HepG2 (cell line): ENCODE results near the gene KIAA0825. TPM values are rescaled to one million over a fixed set of nuclear protein-coding genes. Genes with fewer than 3 reads are reported as not detected.

Experiments used
- ATAC-seq: fragments of 200-7000 bp; cut with Tn5 transposase; 3 replicates; pipeline ENCODE4 v1.9.1; 2020; ENCODE audit warnings: mild to moderate bottlenecking, moderate library complexity
- BruUV-seq: library from RNA; stranded (reverse); fragments of 400-500 nt; replicated peaks from 2 replicates; lab custom pipeline; 2021; lab: Mats Ljungman, UMichigan
- CTCF ChIA-PET: fragments of 300-600 bp; formaldehyde crosslinking; extraction: SDS; loops from one replicate; lab custom pipeline; 2021; ENCODE audit warnings: low total read pairs, inconsistent platforms, low intra/inter-chr PET ratio; lab: Yijun Ruan, JAX
- POLR2A ChIA-PET: fragments of 350-600 bp; sonication (Branson Sonifier 250); formaldehyde crosslinking; loops from one replicate; lab custom pipeline; 2020; ENCODE audit warnings: antibody characterized with exemption, inconsistent platforms; lab: Yijun Ruan, JAX
- DNase-seq: peaks from one replicate; pipeline ENCODE4 v3.0.0-alpha.2; 2015; ENCODE audit warnings: low spot score
- FAIRE-seq: peaks from 3 replicates; lab custom pipeline; 2011; peaks lifted over from hg19 to GRCh38; lab: Jason Lieb, UNC
- H2AFZ ChIP-seq: one replicate; pipeline ENCODE4 v1.6.1; 2011; ENCODE audit warnings: low read length, inconsistent platforms
- H3K27ac ChIP-seq: fragments of 300-600 bp; 3 replicates; pipeline ENCODE4 v1.8.0; 2011; ENCODE audit warnings: mixed run types, mild to moderate bottlenecking, mixed read lengths, low read length, inconsistent platforms; ENCODE audit not compliant: insufficient read depth; ENCODE audit errors: extremely low read length
- H3K27me3 ChIP-seq, 2 experiments: fragments of 200-600 bp in 1 of 2; 2 replicates in 1 of 2; 3 replicates in 1 of 2; pipeline versions ENCODE4 v1.6.0 to v1.8.0; 2011; ENCODE audit warnings: low read length in 2 of 2, mild to moderate bottlenecking in 2 of 2, moderate library complexity in 2 of 2, inconsistent platforms in 1 of 2; ENCODE audit not compliant: insufficient read depth in 2 of 2, control insufficient read depth in 1 of 2
- H3K36me3 ChIP-seq, 2 experiments: fragments of 200-600 bp in 1 of 2; replicated peaks in 1 of 2; 2 replicates in 1 of 2; 3 replicates in 1 of 2; pipeline versions ENCODE4 v1.5.1 to v1.8.0; 2011; ENCODE audit warnings: low read length in 2 of 2, inconsistent platforms in 1 of 2; ENCODE audit not compliant: insufficient read depth in 2 of 2, control insufficient read depth in 1 of 2
- H3K4me1 ChIP-seq: 2 replicates; pipeline ENCODE4 v1.5.1; 2012; ENCODE audit warnings: low read length, inconsistent platforms; ENCODE audit not compliant: insufficient read depth
- H3K4me2 ChIP-seq: 2 replicates; pipeline ENCODE4 v1.6.0; 2011; ENCODE audit warnings: low read depth, low read length, inconsistent platforms
- H3K4me3 ChIP-seq, 3 experiments: fragments of 200-600 bp in 1 of 3; sonication (generic), shearing (Covaris generic) in 1 of 3; replicated peaks in 1 of 3; 2 replicates each; pipeline ENCODE4 v1.5.1; 2011 to 2016; ENCODE audit warnings: low read length in 3 of 3, inconsistent platforms in 2 of 3, low read depth in 2 of 3, mild to moderate bottlenecking in 2 of 3, control low read depth in 1 of 3, mixed read lengths in 1 of 3; ENCODE audit not compliant: insufficient read depth in 1 of 3
- H3K79me2 ChIP-seq: one replicate; pipeline ENCODE4 v1.6.1; 2011; ENCODE audit warnings: low read length, inconsistent platforms; ENCODE audit not compliant: insufficient read depth
- H3K9ac ChIP-seq: 2 replicates; pipeline ENCODE4 v1.6.0; 2011; ENCODE audit warnings: mild to moderate bottlenecking, low read depth, low read length, inconsistent platforms; ENCODE audit not compliant: insufficient read depth
- H3K9me3 ChIP-seq: 2 replicates; pipeline ENCODE4 v1.5.1; 2012; ENCODE audit warnings: mild to moderate bottlenecking, low read length
- H4K20me1 ChIP-seq: 2 replicates; pipeline ENCODE4 v1.6.0; 2011; ENCODE audit warnings: inconsistent platforms, mild to moderate bottlenecking, low read length, moderate library complexity; ENCODE audit not compliant: insufficient read depth
- HHEX ChIP-seq: IDR thresholded peaks from 2 replicates; pipeline ENCODE4 v1.6.1; 2016; ENCODE audit warnings: control low read depth
- MTA1 ChIP-seq: sonication (generic); formaldehyde crosslinking; IDR thresholded peaks from 2 replicates; pipeline ENCODE4 v1.4.0; 2020; ENCODE audit warnings: missing genetic modification reagents, mild to moderate bottlenecking, borderline replicate concordance
- NR2C2 ChIP-seq: sonication (generic); formaldehyde crosslinking; IDR thresholded peaks from 2 replicates; pipeline ENCODE4 v1.4.0; 2020; ENCODE audit warnings: missing genetic modification reagents, mild to moderate bottlenecking, moderate library complexity, borderline replicate concordance
- POLR2AphosphoS2 ChIP-seq: IDR thresholded peaks from 2 replicates; pipeline ENCODE4 v1.6.1; 2011; ENCODE audit warnings: low read depth, low read length, improper control_type of control experiment
- PRPF4 ChIP-seq: fragments of 200-400 bp; formaldehyde crosslinking; IDR thresholded peaks from 2 replicates; pipeline ENCODE4 v1.6.1; 2016; ENCODE audit warnings: low read length, low read depth; ENCODE audit not compliant: poor library complexity, severe bottlenecking
- SRSF9 ChIP-seq: fragments of 200-400 bp; formaldehyde crosslinking; IDR thresholded peaks from 2 replicates; pipeline ENCODE4 v1.6.1; 2018; ENCODE audit warnings: borderline replicate concordance, mild to moderate bottlenecking, low read depth, low read length; ENCODE audit not compliant: insufficient read depth, poor library complexity, severe bottlenecking
- THAP11 ChIP-seq: IDR thresholded peaks from 2 replicates; pipeline ENCODE4 v1.6.1; 2016; ENCODE audit warnings: missing biosample characterization, missing genetic modification reagents
- ZNF263 ChIP-seq: sonication (generic); formaldehyde crosslinking; IDR thresholded peaks from 2 replicates; pipeline ENCODE4 v1.4.0; 2020; ENCODE audit warnings: missing genetic modification reagents
- ZNF292 ChIP-seq: sonication (generic); formaldehyde crosslinking; IDR thresholded peaks from 2 replicates; pipeline ENCODE4 v1.8.1; 2022; ENCODE audit warnings: mild to moderate bottlenecking, low read depth, missing genetic modification reagents, borderline replicate concordance
- ZNF547 ChIP-seq: sonication (generic); formaldehyde crosslinking; IDR thresholded peaks from 2 replicates; pipeline ENCODE4 v1.5.1; 2020; ENCODE audit warnings: mild to moderate bottlenecking, missing genetic modification reagents
- ZNF607 ChIP-seq: sonication (generic); formaldehyde crosslinking; IDR thresholded peaks from 2 replicates; pipeline ENCODE4 v1.5.1; 2020; ENCODE audit warnings: missing genetic modification reagents, mild to moderate bottlenecking, borderline replicate concordance
- ZNF709 ChIP-seq: sonication (generic); formaldehyde crosslinking; IDR thresholded peaks from 2 replicates; pipeline ENCODE4 v1.5.0; 2020; ENCODE audit warnings: mild to moderate bottlenecking, missing genetic modification reagents
- in situ Hi-C: cut with HindIII; loops from 2 replicates; pipeline ENCODE4 v1.10.0; 2017; ENCODE audit warnings: low pct_unique_long_range_greater_than_20kb; ENCODE audit not compliant: extremely low pct_ligation_motif_present
- intact Hi-C: fragments of 100-400 bp; cut with micrococcal nuclease; formaldehyde crosslinking; loops from one replicate; pipeline ENCODE4 v1.10.0; 2022; ENCODE audit not compliant: unreplicated experiment
- polyA plus RNA-seq, 8 experiments: library from polyadenylated mRNA; depleted of rRNA in 3 of 8; stranded (reverse) in 7 of 8; unstranded in 1 of 8; fragments of >200 nt; fragmentation: Illumina TruSeq in 4 of 8; extraction: Trizol in 4 of 8; gene quantifications; 2 replicates each; pipeline versions ENCODE4 v1.2.1 to v1.2.3, GENCODE V29; 2011 to 2016; ENCODE audit warnings: low read depth in 4 of 8, missing spikeins in 1 of 8, mixed read lengths in 1 of 8; ENCODE audit not compliant: insufficient read depth in 1 of 8
- total RNA-seq, 5 experiments: library from RNA; depleted of rRNA; stranded (reverse); fragments of >200 nt; fragmentation: Illumina TruSeq; extraction: Trizol; gene quantifications; 2 replicates each; pipeline ENCODE4 v1.2.3, GENCODE V29; 2016; ENCODE audit warnings: low read depth in 1 of 5

Gene KIAA0825
- total and polyA plus RNA-seq, 2 of the 13 experiments (the other 11 are each of a cell fraction or from before 2014, with no cell fraction given) = 0.05 to 0.51 TPM

GRCh38 chr5:94459915-94460314, 158.5 kb downstream of the KIAA0825 start:
- no peak overlapping the region for H3K4me3 ChIP-seq
- ATAC-seq = no peak
- no TSS peak for BruUV-seq
- no peaks in the 10 kb centered on the region for H3K4me1 ChIP-seq
- no peaks in the 10 kb centered on the region for H3K9me3 ChIP-seq
- no peak for FAIRE-seq
- intact Hi-C loops = no loop called here
- no peaks in the 10 kb centered on the region for H3K36me3 ChIP-seq
- H3K9ac ChIP-seq = no peak overlapping the region
- no peak for DNase-seq
- H3K27me3 ChIP-seq = peaks cover 0 to 4% of the 10 kb centered on the region in 2 experiments; a peak in 1 of 5 replicates
- in situ Hi-C loops = no loop called here
- ChIA-PET CTCF (no interaction called here), POLR2A (no interaction called here)
- no peak overlapping the region for H3K4me2 ChIP-seq
- H2AFZ ChIP-seq = no peak overlapping the region
- TF ChIP-seq ZNF607 (no peak), POLR2AphosphoS2 (no peak), ZNF709 (CRISPR knock-in tag) (no peak), NR2C2 (CRISPR knock-in tag) (no peak), PRPF4 (no peak), SRSF9 (no peak), THAP11 (CRISPR knock-in tag) (no peak), ZNF292 (CRISPR knock-in tag) (no peak), HHEX (CRISPR knock-in tag) (no peak), ZNF547 (CRISPR knock-in tag) (no peak), MTA1 (CRISPR knock-in tag) (no peak), ZNF263 (CRISPR knock-in tag) (no peak)
- no peaks in the 10 kb centered on the region for H3K79me2 ChIP-seq
- no peaks in the 10 kb centered on the region for H4K20me1 ChIP-seq
- H3K27ac ChIP-seq = no peak overlapping the region
